HFFc6 (cell line): ENCODE data around the gene SETBP1. TPM values are rescaled to one million over a fixed set of nuclear protein-coding genes. Genes with fewer than 3 reads are reported as not detected.

Experiments used
- DNase-seq: peaks from one replicate; pipeline ENCODE4 v3.0.0-alpha.2; 2018
- H3K27ac Mint-ChIP-seq: 2 replicates; pipeline ENCODE4 v1.8.0; 2020; ENCODE audit warnings: mild to moderate bottlenecking, mixed read lengths
- H3K27me3 Mint-ChIP-seq: 2 replicates; pipeline ENCODE4 v1.8.0; 2021; ENCODE audit warnings: mild to moderate bottlenecking, moderate library complexity, mixed read lengths; ENCODE audit not compliant: insufficient read depth
- H3K36me3 Mint-ChIP-seq: 2 replicates; pipeline ENCODE4 v1.8.0; 2021; ENCODE audit warnings: low read depth, mixed read lengths
- H3K4me1 Mint-ChIP-seq: 2 replicates; pipeline ENCODE4 v1.8.0; 2020; ENCODE audit warnings: low read depth, mixed read lengths
- H3K4me3 Mint-ChIP-seq: 2 replicates; pipeline ENCODE4 v1.8.0; 2020; ENCODE audit warnings: mild to moderate bottlenecking, moderate library complexity, mixed read lengths
- H3K9me3 Mint-ChIP-seq: 2 replicates; pipeline ENCODE4 v1.8.0; 2020; ENCODE audit warnings: mild to moderate bottlenecking, mixed read lengths
- total RNA-seq, 6 experiments: library from RNA; stranded (reverse); fragmentation: NEBNext Ultra II Directional; extraction: Animal tissue kit (Norgen Biotek cat#: 25700); gene quantifications; 2 replicates in 1 of 6; 3 replicates in 5 of 6; pipeline ENCODE4 v1.2.3, GENCODE V29; 2021
- TF ChIP-seq, protein P1 (sequence below): fragments of 200-600 bp; sonication (generic); IDR thresholded peaks from 2 replicates; pipeline ENCODE4 v1.5.0; 2021; ENCODE audit warnings: antibody characterized with exemption, mild to moderate bottlenecking

The SETBP1 gene
- total RNA-seq, 6 experiments from 2014 or later: 0.03 to 0.40 (median 0.09) TPM

DNA sequence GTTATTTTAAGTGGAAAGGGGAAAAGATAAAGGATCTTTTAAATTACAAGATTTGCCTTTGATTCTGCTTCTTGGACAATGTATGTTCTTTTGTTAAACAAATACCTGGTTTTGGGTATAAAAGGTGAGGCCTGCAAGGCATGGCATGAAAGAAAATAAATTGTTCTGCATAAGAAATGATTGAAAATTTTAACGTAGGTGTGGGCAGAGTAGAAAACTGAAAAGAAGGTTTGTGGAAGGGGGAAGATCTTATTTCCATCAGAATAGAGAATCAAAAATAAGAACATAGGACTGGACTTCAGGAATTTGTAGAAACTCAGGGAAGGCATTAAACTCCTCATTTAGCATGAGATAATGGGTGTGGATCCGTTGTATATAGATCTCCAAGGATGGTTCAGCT lies 153.1 kb downstream of the SETBP1 start:
- TF ChIP-seq, protein P1, sequence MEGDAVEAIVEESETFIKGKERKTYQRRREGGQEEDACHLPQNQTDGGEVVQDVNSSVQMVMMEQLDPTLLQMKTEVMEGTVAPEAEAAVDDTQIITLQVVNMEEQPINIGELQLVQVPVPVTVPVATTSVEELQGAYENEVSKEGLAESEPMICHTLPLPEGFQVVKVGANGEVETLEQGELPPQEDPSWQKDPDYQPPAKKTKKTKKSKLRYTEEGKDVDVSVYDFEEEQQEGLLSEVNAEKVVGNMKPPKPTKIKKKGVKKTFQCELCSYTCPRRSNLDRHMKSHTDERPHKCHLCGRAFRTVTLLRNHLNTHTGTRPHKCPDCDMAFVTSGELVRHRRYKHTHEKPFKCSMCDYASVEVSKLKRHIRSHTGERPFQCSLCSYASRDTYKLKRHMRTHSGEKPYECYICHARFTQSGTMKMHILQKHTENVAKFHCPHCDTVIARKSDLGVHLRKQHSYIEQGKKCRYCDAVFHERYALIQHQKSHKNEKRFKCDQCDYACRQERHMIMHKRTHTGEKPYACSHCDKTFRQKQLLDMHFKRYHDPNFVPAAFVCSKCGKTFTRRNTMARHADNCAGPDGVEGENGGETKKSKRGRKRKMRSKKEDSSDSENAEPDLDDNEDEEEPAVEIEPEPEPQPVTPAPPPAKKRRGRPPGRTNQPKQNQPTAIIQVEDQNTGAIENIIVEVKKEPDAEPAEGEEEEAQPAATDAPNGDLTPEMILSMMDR: no peak
- no peak overlapping the region for H3K27ac Mint-ChIP-seq
- H3K9me3 Mint-ChIP-seq: no peaks in the 10 kb centered on the region; the same call in 1 of the 2 replicates
- H3K4me3 Mint-ChIP-seq: no peak overlapping the region
- H3K4me1 Mint-ChIP-seq: no peaks in the 10 kb centered on the region
- no peaks in the 10 kb centered on the region for H3K36me3 Mint-ChIP-seq
- H3K27me3 Mint-ChIP-seq: peaks cover 3% of the 10 kb centered on the region; the same call in 1 of the 2 replicates
- no peak for DNase-seq

DNA sequence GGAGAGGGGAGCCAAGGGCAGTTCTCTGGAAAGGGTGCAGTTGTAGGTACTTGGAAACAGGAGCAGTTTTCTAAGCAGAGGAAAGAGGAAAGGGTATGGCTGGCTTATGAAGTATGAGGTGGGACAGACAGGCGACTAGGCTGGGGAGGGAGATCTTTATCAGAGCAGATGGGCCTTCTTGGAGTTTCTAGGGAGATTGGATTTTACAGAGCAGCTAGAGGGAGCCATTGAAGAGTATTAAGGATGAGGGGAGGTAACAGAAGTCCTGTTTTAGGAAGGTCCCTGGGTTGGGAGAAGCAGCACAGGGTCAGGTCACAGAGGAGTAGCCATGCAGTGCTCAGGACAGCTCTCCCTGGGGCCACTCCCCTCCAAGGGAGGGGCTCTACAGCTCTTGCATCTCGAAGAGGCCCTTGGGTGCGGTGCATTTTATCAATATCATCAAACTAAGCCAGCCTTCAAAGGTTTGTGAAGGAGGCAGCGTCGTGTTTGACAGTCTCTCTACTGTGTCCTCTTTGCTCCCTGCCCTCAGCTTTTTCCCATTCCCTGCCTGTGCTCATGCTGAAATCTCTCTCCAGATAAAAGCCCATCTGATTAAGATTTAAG lies 154.3 kb downstream of the SETBP1 start:
- TF ChIP-seq, protein P1: no peak
- H3K27ac Mint-ChIP-seq: no peak overlapping the region
- no peaks in the 10 kb centered on the region for H3K36me3 Mint-ChIP-seq
- H3K4me1 Mint-ChIP-seq: no peaks in the 10 kb centered on the region
- DNase-seq: no peak
- H3K27me3 Mint-ChIP-seq: peaks cover 6% of the 10 kb centered on the region; the same call in 1 of the 2 replicates
- no peaks in the 10 kb centered on the region; the same call in 1 of the 2 replicates for H3K9me3 Mint-ChIP-seq
- H3K4me3 Mint-ChIP-seq: no peak overlapping the region

DNA sequence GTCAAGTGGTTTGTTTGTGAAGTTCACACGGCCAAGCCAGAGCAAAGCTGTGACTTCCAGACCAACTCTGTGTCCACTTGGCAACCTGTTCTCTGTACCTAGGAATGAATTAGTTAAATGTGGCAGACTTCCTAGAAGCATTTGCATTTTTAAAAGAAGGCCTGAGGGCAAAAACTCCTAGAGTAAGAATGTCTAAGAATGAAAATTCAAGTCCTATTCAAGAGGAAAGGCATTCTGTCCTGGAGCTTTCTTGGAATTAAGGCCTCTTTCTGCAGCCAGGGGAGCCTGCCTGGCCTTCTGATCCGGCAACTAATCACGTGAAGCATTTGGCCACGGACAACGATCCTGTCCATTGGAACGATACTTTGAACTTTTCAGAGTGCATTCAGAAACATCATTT lies 155.0 kb downstream of the SETBP1 start:
- TF ChIP-seq, protein P1: no peak
- DNase-seq: no peak
- H3K9me3 Mint-ChIP-seq: no peaks in the 10 kb centered on the region; the same call in 1 of the 2 replicates
- no peaks in the 10 kb centered on the region for H3K4me1 Mint-ChIP-seq
- no peaks in the 10 kb centered on the region for H3K36me3 Mint-ChIP-seq
- H3K4me3 Mint-ChIP-seq: no peak overlapping the region
- H3K27me3 Mint-ChIP-seq: peaks cover 6% of the 10 kb centered on the region; the same call in 1 of the 2 replicates
- H3K27ac Mint-ChIP-seq: no peak overlapping the region

DNA sequence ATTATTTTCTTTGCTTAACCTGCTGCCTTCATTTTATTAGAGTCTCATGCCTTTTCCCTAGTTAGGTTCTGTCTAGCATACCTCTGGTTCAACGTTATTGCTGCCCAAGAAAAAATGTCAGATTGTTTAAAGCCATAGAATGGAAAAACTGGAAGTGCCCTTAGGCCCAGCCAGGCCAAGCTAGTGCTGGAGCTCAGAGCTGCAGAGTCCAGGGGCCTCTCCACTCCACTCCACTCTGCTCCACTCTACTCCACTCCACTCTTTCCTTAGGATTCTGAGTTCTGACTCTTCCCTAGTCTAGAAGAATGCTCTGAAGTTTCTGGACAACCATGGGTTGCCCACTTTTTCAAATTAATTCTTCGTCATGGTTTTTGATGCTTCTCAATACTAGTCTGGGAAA lies 155.6 kb downstream of the SETBP1 start:
- Mint-ChIP-seq H3K27ac (no peak overlapping the region), H3K27me3 (peaks cover 6% of the 10 kb centered on the region; the same call in 1 of the 2 replicates), H3K9me3 (no peaks in the 10 kb centered on the region; the same call in 1 of the 2 replicates), H3K4me3 (no peak overlapping the region), H3K36me3 (no peaks in the 10 kb centered on the region), H3K4me1 (no peaks in the 10 kb centered on the region)
- DNase-seq: no peak
- TF ChIP-seq, protein P1: no peak

DNA sequence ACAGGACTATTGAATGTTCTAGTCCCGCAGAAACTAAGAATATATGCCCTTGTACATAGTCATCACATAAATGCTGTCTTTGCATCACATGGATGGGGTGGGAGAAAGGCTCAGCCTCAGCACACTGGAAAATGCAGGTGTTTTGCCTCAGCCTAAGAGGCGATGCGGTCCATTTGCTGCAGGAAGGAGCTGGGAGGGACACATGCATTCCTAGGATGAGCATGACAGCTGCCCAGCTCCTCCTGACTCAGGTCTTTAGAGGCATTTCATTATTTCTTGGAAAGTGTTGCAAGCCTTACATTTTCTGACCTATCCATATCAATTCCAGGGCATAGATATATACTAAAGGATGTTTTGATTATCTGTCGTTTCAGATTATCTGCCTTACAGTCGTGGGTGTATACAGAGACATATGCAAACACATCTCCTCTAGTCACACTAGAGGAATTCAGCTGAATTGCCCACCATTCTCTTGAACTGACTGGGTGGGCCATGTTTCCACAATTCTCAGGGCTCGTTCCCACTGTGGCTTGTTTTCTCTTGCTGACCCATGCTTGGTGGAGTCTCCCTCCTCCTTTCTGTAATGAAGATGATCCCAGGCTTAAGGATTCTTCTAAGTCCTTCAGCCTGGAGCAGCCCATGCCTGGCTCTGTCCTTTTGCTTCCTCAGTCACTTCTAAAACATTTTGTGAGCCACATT lies 156.9 kb downstream of the SETBP1 start:
- Mint-ChIP-seq H3K4me1 (no peaks in the 10 kb centered on the region), H3K4me3 (no peak overlapping the region), H3K9me3 (no peaks in the 10 kb centered on the region; the same call in 1 of the 2 replicates), H3K36me3 (no peaks in the 10 kb centered on the region), H3K27me3 (peaks cover 6% of the 10 kb centered on the region; the same call in 1 of the 2 replicates), H3K27ac (no peak overlapping the region)
- TF ChIP-seq, protein P1: no peak
- no peak for DNase-seq
